ENCODE results near the gene BAIAP3. TPM values are rescaled to one million over a fixed set of nuclear protein-coding genes. Genes with fewer than 3 reads are reported as not detected.

The BAIAP3 gene
- total and polyA plus RNA-seq, 2 of the 8 experiments (the other 6 are each of a cell fraction or from before 2014, with no cell fraction given), result 2.9 to 6.8 TPM

- no peak for FAIRE-seq
- no peaks in the 10 kb centered on the region for H3K27me3 ChIP-seq (replicated peaks in 1 of 4; ENCODE audit: control insufficient read depth in 3 of 4, extremely low read depth in 1 of 4, insufficient read depth in 3 of 4, low read length in 3 of 4)
- no peak overlapping the region for H3K4me3 ChIP-seq (ENCODE audit: extremely low read depth in 1 of 4, insufficient read depth in 2 of 4, low read depth in 3 of 4, low read length in 4 of 4)
- no peak overlapping the region for H2BK12ac ChIP-seq (ENCODE audit: low read depth, low read length)
- H3K14ac ChIP-seq (ENCODE audit: insufficient read length), result no peak overlapping the region
- H3K36me3 ChIP-seq (ENCODE audit: control insufficient read depth in 2 of 4, insufficient read depth in 4 of 4, low read length in 3 of 4), result no peaks in the 10 kb centered on the region; a peak in 2 of 8 replicates
- ChIA-PET POLR2A (ENCODE audit: partially characterized antibody) (interaction anchor here (1.3 to 1.4 kb wide), 2 partner anchors 62 to 73 kb away, joined by 3 to 4 read pairs; partner anchors contain the start of genes CCDC154 and UBE2I), CTCF (ENCODE audit: partially characterized antibody) (interaction anchor here (0.6 to 6.8 kb wide), 5 partner anchors 20 to 325 kb away, joined by 3 to 59 read pairs (median 3); no protein-coding TSS in a partner anchor)
- peaks cover 4 to 19% of the 10 kb centered on the region in 2 experiments; a peak in 2 of 4 replicates for H3K79me2 ChIP-seq (ENCODE audit: control insufficient read depth in 1 of 2, insufficient read depth in 2 of 2, low read length in 2 of 2)
- no peak overlapping the region for H3K4me2 ChIP-seq (ENCODE audit: insufficient read depth in 1 of 2, low read depth in 2 of 2, low read length in 2 of 2)
- H2AK5ac ChIP-seq (ENCODE audit: low read depth, low read length), result no peak overlapping the region
- H3K79me1 ChIP-seq (ENCODE audit: low read depth, low read length), result no peaks in the 10 kb centered on the region; the same call in 1 of the 2 replicates
- no peak overlapping the region for H2BK5ac ChIP-seq (ENCODE audit: low read depth, low read length)
- H3K18ac ChIP-seq (ENCODE audit: extremely low read depth, low read length), result no peak overlapping the region
- no peak overlapping the region for H4K8ac ChIP-seq (ENCODE audit: extremely low read depth, insufficient read depth, low read length)
- H2BK20ac ChIP-seq (ENCODE audit: low read length), result no peak overlapping the region
- TF ChIP-seq EP300 (IDR thresholded peaks at IDR 0.05; ENCODE audit: borderline replicate concordance in 1 of 2, low read depth in 2 of 2, low read length in 2 of 2) (no peak), PHF8 (conservative IDR thresholded peaks at IDR 0.05; ENCODE audit: low read depth, low read length) (no peak), FOSL1 (IDR thresholded peaks at IDR 0.05; ENCODE audit: insufficient read depth, low read depth, low read length) (no peak), TAF1 (IDR thresholded peaks at IDR 0.05; ENCODE audit: low read depth, low read length) (no peak), YY1 (IDR thresholded peaks at IDR 0.05; ENCODE audit: low read depth, low read length) (no peak), TBP (IDR thresholded peaks at IDR 0.05; ENCODE audit: low read depth, low read length) (no peak), ASH2L (IDR thresholded peaks at IDR 0.05; ENCODE audit: low read length) (no peak), SUZ12 (IDR thresholded peaks at IDR 0.05; ENCODE audit: low read length) (no peak), RFX5 (IDR thresholded peaks at IDR 0.05; ENCODE audit: borderline replicate concordance, low read depth, low read length) (no peak)
- no peaks in the 10 kb centered on the region for H3K9me3 ChIP-seq (ENCODE audit: insufficient read depth in 2 of 2, low read depth in 1 of 2, low read length in 1 of 2)
- H4K5ac ChIP-seq (ENCODE audit: insufficient read length, low read depth, low read length), result no peak overlapping the region
- no peak overlapping the region for H2BK120ac ChIP-seq (replicated peaks; ENCODE audit: low read depth, low read length)
- H3K4ac ChIP-seq (replicated peaks; ENCODE audit: insufficient read length, low read depth, low read length), result no peak overlapping the region
- peaks cover 0 to 16% (median 10%) of the 10 kb centered on the region in 4 experiments; a peak in 5 of 7 replicates for H3K4me1 ChIP-seq (replicated peaks in 1 of 4; ENCODE audit: control insufficient read depth in 3 of 4, insufficient read depth in 4 of 4, low read length in 3 of 4)
- peaks cover 0 to 12% of the 10 kb centered on the region in 2 experiments for H4K20me1 ChIP-seq (replicated peaks in 1 of 2; ENCODE audit: control insufficient read depth in 1 of 2, insufficient read depth in 2 of 2, low read length in 2 of 2)
- H2BK15ac ChIP-seq (ENCODE audit: low read length), result no peak overlapping the region
- no peak overlapping the region for H4K91ac ChIP-seq (replicated peaks; ENCODE audit: insufficient read length, low read length)
- H3K56ac ChIP-seq (replicated peaks; ENCODE audit: insufficient read length, low read depth, low read length), result no peak overlapping the region
- H3K27ac ChIP-seq (ENCODE audit: low read depth, low read length), result no peak overlapping the region
- H2AFZ ChIP-seq (ENCODE audit: low read length), result no peak overlapping the region
- no peak overlapping the region for H3K23ac ChIP-seq (ENCODE audit: insufficient read length)
- peaks cover 12% of the 10 kb centered on the region for H3K23me2 ChIP-seq (ENCODE audit: low read depth, low read length)
- 94% methylated on average over 7 of the region's 9 CpGs; no CpG with 5 or more reads in 1 of the 2 experiments for WGBS, 2 experiments (ENCODE audit: extremely low coverage in 1 of 2, insufficient coverage in 1 of 2, insufficient read length in 1 of 2, insufficient replicate concordance in 2 of 2, low coverage in 1 of 2, low lambda C conversion rate in 2 of 2, missing lambda C conversion rate in 1 of 2)
- H3K9ac ChIP-seq (replicated peaks in 1 of 4; ENCODE audit: extremely low read depth in 1 of 4, low read depth in 3 of 4, low read length in 3 of 4), result no peak overlapping the region
- DNase-seq (ENCODE audit: low read depth in 1 of 2, low spot score in 2 of 2), result no peak
These were observed 48.4 kb downstream of the BAIAP3 start for GRCh38 chr16:1381612-1382406.
